GM19193 (cell line): ENCODE results near the gene CHKB.

Source experiments
- POLR2A ChIP-seq: IDR thresholded peaks from 4 replicates; pipeline ENCODE4 v1.6.1; 2011; ENCODE audit not compliant: insufficient read depth, insufficient read length; ENCODE audit errors: extremely low read depth

The CHKB gene

GRCh38 chr22:50605002-50605612 is 22.5 kb upstream of the CHKB start:
- no peak for TF ChIP-seq POLR2A

DNA sequence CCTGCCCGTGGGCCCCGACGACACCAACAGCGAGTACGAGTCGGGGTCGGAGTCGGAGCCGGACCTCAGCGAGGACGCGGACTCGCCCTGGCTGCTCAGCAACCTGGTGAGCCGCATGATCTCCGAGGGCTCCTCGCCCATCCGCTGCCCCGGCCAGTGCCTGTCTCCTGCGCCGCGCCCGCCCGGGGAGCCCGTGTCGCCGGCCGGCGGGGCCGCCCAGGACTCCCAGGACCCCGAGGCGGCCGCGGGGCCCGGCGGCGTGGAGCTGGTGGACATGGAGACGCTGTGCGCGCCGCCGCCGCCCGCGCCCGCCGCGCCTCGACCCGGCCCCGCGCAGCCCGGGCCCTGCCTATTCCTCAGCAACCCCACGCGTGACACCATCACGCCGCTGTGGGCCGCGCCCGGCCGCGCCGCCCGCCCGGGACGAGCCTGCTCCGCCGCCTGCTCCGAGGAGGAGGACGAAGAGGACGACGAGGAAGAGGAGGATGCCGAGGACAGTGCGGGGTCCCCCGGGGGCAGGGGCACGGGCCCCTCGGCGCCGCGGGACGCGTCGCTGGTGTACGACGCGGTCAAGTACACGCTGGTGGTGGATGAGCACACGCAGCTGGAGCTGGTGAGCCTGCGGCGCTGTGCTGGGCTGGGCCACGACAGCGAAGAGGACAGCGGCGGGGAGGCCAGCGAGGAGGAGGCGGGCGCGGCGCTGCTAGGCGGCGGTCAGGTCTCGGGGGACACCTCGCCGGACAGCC is 21.8 kb upstream of the CHKB start:
- TF ChIP-seq POLR2A = no peak

- no peak for TF ChIP-seq POLR2A
Measured at GRCh38 chr22:50603511-50604255, 21.0 kb upstream of the CHKB start.

GRCh38 chr22:50602338-50602700 is 19.7 kb upstream of the CHKB start:
- TF ChIP-seq POLR2A = no peak

- no peak for TF ChIP-seq POLR2A
Measured at GRCh38 chr22:50601669-50602337, 19.2 kb upstream of the CHKB start.

- TF ChIP-seq POLR2A = no peak
Measured at GRCh38 chr22:50600967-50601668, 18.5 kb upstream of the CHKB start.

GRCh38 chr22:50600538-50600937 is 17.9 kb upstream of the CHKB start, which contains the start of gene MAPK8IP2:
TSS of gene MAPK8IP2 (plus strand) at chr22:50600793. CDS start at chr22:50600819, 26 bp downstream.
- TF ChIP-seq POLR2A = no peak

DNA sequence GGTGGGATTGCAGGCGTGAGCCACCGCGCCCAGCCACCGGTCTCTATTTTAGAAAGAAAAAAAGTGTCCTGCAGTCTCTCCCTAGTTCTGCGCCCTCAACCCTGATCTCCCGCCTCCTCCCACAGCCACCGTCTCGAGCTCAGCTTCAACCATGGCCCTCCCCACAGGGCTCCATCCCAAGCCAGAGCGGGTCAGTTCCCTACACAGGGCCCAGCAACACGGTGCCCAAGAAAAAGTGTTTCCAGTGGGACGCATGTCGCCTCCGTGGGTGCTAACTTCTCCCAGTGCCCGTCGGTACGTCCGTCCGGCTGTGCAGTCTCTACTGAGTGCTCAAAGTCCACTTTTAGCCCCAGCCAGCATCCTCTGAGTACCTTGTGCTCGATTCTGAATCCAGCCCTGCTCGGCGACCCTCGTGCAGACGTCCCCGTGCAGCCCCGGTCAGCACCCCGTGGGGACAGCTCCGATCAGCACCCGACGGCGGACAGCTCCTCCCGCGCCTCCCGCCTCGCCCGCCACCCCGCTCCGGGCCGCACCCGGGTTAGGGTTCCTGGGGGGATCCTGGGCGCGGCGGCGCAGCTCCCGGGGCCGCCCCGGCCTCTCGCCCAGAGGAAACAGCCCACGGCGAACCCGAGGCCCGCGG is 17.3 kb upstream of the CHKB start:
- TF ChIP-seq POLR2A = no peak

DNA sequence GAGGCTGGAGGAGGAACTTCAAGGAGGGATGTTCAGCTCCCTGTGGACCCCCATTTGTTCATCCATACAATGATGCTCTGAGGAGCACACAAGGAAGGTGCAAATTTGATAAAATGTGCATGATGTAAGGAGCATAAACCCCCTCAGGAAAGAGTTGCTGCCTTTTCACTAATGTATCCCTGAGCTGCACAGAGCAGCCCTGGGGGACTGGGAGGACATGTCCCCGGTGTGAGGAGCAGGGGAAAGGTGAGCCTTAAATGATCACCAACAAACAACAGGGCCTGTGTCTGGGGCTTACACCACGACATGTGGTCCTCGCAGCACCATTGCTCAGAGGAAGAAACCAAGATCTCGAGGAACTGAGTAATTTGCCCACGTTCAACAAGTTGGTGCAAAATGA is 14.4 kb upstream of the CHKB start:
- TF ChIP-seq POLR2A = no peak

DNA sequence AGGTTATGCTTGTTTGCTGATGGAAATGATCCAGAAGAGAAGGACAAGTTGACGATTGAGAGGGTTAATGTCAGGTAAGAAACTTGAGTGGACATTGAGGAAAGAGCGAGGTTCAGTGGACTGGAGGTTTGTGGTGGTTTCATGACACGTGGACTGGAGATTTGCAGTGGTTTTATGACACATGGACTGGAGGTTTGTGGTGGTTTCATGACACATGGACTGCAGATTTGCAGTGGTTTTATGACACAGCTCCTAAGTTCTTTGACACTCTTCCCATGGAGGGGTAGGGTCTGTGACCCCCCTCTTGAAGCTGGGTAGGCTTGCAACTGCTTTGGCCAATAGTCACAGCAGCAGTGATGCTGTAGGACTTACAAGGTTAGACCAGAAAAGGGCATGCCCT is 12.5 kb upstream of the CHKB start:
- TF ChIP-seq POLR2A = no peak

DNA sequence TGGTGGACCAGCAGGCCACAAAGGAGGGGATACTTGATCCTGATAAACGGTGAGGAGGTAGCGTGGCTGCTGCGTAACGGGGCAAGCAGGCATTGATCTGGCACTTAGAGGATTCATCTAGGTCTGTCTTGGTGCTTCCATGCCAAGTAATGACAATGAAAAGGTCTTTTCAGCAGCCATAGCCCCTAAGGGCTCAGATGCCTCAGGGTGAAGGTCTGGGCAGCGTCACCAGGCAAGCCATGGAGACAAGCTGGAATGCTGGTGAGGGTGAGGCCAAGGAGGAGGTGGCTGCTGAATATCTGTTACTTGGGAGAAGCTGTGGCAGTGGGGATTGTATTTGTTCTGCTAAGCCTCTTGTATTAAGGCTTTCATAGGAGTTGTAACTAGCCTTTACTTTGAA is 4.8 kb upstream of the CHKB start:
- TF ChIP-seq POLR2A = no peak

GRCh38 chr22:50586416-50586815 is 3.8 kb upstream of the CHKB start:
- TF ChIP-seq POLR2A = no peak

- no peak for TF ChIP-seq POLR2A
Measured at GRCh38 chr22:50585781-50586180, 3.1 kb upstream of the CHKB start.

GRCh38 chr22:50585238-50585637 is 2.6 kb upstream of the CHKB start:
- TF ChIP-seq POLR2A = no peak
